Smooth muscle cell (in vitro differentiated cells): Measurements from ENCODE around the gene CHMP3. TPM values are rescaled to one million over a fixed set of nuclear protein-coding genes. Genes with fewer than 3 reads are reported as not detected.

ENCODE experiments used
- DNase-seq: peaks from one replicate; lab custom pipeline; 2025; ENCODE audit not compliant: unreplicated experiment; lab: John Stamatoyannopoulos, UW
- H2AFZ ChIP-seq: fragments of 200-600 bp; sonication (generic); 2 replicates; pipeline ENCODE4 v1.6.0; 2016; ENCODE audit warnings: antibody characterized with exemption, low read depth, mild to moderate bottlenecking
- H3F3A ChIP-seq: fragments of 200-600 bp; sonication (generic); 2 replicates; pipeline ENCODE4 v1.6.0; 2017; ENCODE audit warnings: antibody characterized with exemption, low read depth
- H3K27ac ChIP-seq: fragments of 200-600 bp; sonication (generic); 2 replicates; pipeline ENCODE4 v1.5.1; 2016; ENCODE audit warnings: low read depth, mild to moderate bottlenecking
- H3K27me3 ChIP-seq: fragments of 200-600 bp; sonication (generic); 2 replicates; pipeline ENCODE4 v1.6.1; 2016; ENCODE audit warnings: low read depth, mild to moderate bottlenecking
- H3K36me3 ChIP-seq: fragments of 200-600 bp; sonication (generic); 2 replicates; pipeline ENCODE4 v1.5.1; 2016; ENCODE audit warnings: low read depth
- H3K4me1 ChIP-seq: fragments of 200-600 bp; sonication (generic); 2 replicates; pipeline ENCODE4 v1.5.1; 2016; ENCODE audit warnings: low read depth
- H3K4me2 ChIP-seq: fragments of 200-600 bp; sonication (generic); 2 replicates; pipeline ENCODE4 v1.6.0; 2016; ENCODE audit warnings: mild to moderate bottlenecking
- H3K4me3 ChIP-seq: fragments of 200-600 bp; sonication (generic); 2 replicates; pipeline ENCODE4 v1.5.1; 2016; ENCODE audit warnings: mild to moderate bottlenecking
- H3K79me2 ChIP-seq: fragments of 200-600 bp; sonication (generic); 2 replicates; pipeline ENCODE4 v1.6.0; 2016; ENCODE audit warnings: low read depth, mild to moderate bottlenecking
- H3K9ac ChIP-seq: fragments of 200-600 bp; sonication (generic); 2 replicates; pipeline ENCODE4 v1.6.0; 2016; ENCODE audit warnings: low read depth
- H3K9me3 ChIP-seq: fragments of 200-600 bp; sonication (generic); replicated peaks from 2 replicates; pipeline ENCODE4 v1.5.1; 2016; ENCODE audit warnings: low read depth
- H4K20me1 ChIP-seq: fragments of 200-600 bp; sonication (generic); 2 replicates; pipeline ENCODE4 v1.6.0; 2016; ENCODE audit warnings: low read depth
- CTCF ChIP-seq: fragments of 200-600 bp; sonication (generic); IDR thresholded peaks from 2 replicates; pipeline ENCODE4 v1.5.1; 2017; ENCODE audit warnings: borderline replicate concordance, mild to moderate bottlenecking, antibody characterized with exemption; ENCODE audit not compliant: insufficient read depth, poor library complexity, severe bottlenecking
- WGBS: methylation state at CpG from one replicate; pipeline ENCODE4 v1.1.7; 2016; ENCODE audit warnings: low lambda C conversion rate; 5-methylcytosine and 5-hydroxymethylcytosine counted together
- polyA plus RNA-seq: library from polyadenylated mRNA; unstranded; fragments of >200 nt; fragmentation: Nextera tagmentation; extraction: Ambion mirVana; gene quantifications from 2 replicates; pipeline ENCODE4 v1.2.1, GENCODE V29; 2016
- total RNA-seq: library from RNA; depleted of rRNA; stranded (reverse); fragments of >200 nt; gene quantifications from 2 replicates; pipeline ENCODE4 v1.2.3, GENCODE V29; 2014

CHMP3 gene
- total and polyA plus RNA-seq, 2 experiments from 2014 or later: 41.5 to 42.9 TPM

- no peaks in the 10 kb centered on the region for H3K9me3 ChIP-seq
- no peak overlapping the region for H3K4me2 ChIP-seq
- H3F3A ChIP-seq: no peaks in the 10 kb centered on the region
- DNase-seq: no peak
- peaks cover under 1% of the 10 kb centered on the region for H3K79me2 ChIP-seq
- H3K9ac ChIP-seq: no peak overlapping the region
- no peak for TF ChIP-seq CTCF
- H3K27me3 ChIP-seq: no peaks in the 10 kb centered on the region
- H3K27ac ChIP-seq: no peak overlapping the region
- peaks cover 94% of the 10 kb centered on the region for H4K20me1 ChIP-seq
- H3K4me1 ChIP-seq: no peaks in the 10 kb centered on the region
- H3K4me3 ChIP-seq: no peak overlapping the region
- WGBS: 97% methylated on average over 1 of the region's 1 CpG
- H3K36me3 ChIP-seq: peaks cover 77% of the 10 kb centered on the region
- no peak overlapping the region for H2AFZ ChIP-seq
Observed at GRCh38 chr2:86466306-86466705, 96.9 kb downstream of the CHMP3 start.

DNA sequence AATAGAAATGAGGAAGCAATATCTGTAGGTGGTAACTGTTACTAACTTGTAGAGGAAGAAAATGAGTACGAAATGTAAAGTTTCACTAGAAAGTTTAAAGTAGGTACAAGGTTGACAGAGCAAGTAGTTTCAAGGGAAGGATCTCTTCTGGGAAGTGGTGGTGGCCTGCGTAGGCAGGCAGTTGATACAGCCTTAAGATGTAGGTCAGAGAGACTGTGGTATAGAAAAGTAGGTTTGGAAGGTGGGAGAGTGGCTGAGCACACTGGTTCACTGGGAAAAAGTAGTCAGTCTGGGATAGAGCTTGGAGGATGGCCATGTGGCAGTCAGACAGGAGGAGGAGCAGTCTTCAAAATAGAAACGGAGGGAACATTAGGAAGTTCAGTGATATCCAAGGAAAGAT is 98.6 kb downstream of the CHMP3 start:
- Histone ChIP-seq H3K27me3 (no peaks in the 10 kb centered on the region), H3K36me3 (peaks cover 81% of the 10 kb centered on the region)

GRCh38 chr2:86461042-86461743 is 102.0 kb downstream of the CHMP3 start:
- TF ChIP-seq CTCF: no peak
- Histone ChIP-seq H3K4me2 (no peak overlapping the region), H3K9ac (no peak overlapping the region), H3K79me2 (peaks cover 3% of the 10 kb centered on the region), H2AFZ (no peak overlapping the region), H3K4me3 (no peak overlapping the region), H3K27me3 (no peaks in the 10 kb centered on the region), H3K36me3 (peaks cover 70% of the 10 kb centered on the region), H3F3A (no peaks in the 10 kb centered on the region), H3K4me1 (no peaks in the 10 kb centered on the region), H3K9me3 (no peaks in the 10 kb centered on the region), H4K20me1 (peaks cover 86% of the 10 kb centered on the region), H3K27ac (no peak overlapping the region)
- WGBS: over 99% methylated on average over 3 of the region's 3 CpGs
- DNase-seq: no peak

More for the DNA sequence above, 98.6 kb downstream of the CHMP3 start:
- Histone ChIP-seq H3K27ac (no peak overlapping the region), H3K9me3 (no peaks in the 10 kb centered on the region), H2AFZ (no peak overlapping the region), H4K20me1 (peaks cover 96% of the 10 kb centered on the region), H3K9ac (no peak overlapping the region), H3K4me2 (no peak overlapping the region), H3K79me2 (peaks cover 3% of the 10 kb centered on the region), H3K4me1 (no peaks in the 10 kb centered on the region), H3F3A (no peaks in the 10 kb centered on the region), H3K4me3 (no peak overlapping the region)
- DNase-seq: no peak
- 96% methylated on average over 3 of the region's 3 CpGs for WGBS
- TF ChIP-seq CTCF: no peak

DNA sequence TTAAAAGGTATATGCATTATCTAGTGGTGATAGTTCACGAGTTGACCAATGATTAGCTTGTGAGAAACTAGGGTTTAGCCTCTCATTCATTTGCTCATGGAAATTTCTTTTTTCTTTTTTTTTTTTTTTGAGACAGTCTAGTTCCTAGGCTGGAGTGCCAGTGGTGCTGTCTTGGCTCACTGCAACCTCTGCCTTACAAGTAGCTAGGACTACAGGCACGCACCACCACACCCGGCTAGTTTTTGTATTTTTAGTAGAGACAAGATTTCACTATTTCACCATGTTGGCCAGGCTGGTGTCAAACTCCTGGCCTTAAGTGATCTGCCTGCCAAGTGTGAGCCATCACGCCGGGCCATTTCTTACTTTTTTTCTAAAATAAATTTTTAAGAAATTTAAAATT is 108.1 kb downstream of the CHMP3 start:
- Histone ChIP-seq H3F3A (no peaks in the 10 kb centered on the region), H3K36me3 (peaks cover 65% of the 10 kb centered on the region), H3K27me3 (no peaks in the 10 kb centered on the region), H3K4me3 (no peak overlapping the region), H3K79me2 (peaks cover 40% of the 10 kb centered on the region), H3K27ac (no peak overlapping the region), H3K4me2 (no peak overlapping the region), H2AFZ (no peak overlapping the region), H3K9me3 (no peaks in the 10 kb centered on the region), H4K20me1 (peaks cover 89% of the 10 kb centered on the region), H3K4me1 (no peaks in the 10 kb centered on the region), H3K9ac (no peak overlapping the region)
- WGBS: 97% methylated on average over 5 of the region's 5 CpGs
- no peak for TF ChIP-seq CTCF
- DNase-seq: no peak
